Activated CD8-positive, alpha-beta memory T cell treated with anti-CD3 and anti-CD28 coated beads, Interleukin-2, amount 50 U/mL, for 24 hours (primary cell): ENCODE data around the gene ITGA3.
A peak's percentile ranks its signal among the peaks of the same experiment; 100 is the strongest.

Source experiments
- DNase-seq: peaks from one replicate; pipeline ENCODE4 v3.0.0-alpha.2; 2020; ENCODE audit errors: extremely low read depth

ITGA3 gene

GRCh38 chr17:50094753-50095619 is 39.1 kb downstream of the ITGA3 start, which contains the start of gene PDK2:
Gene PDK2 (plus strand): TSS chr17:50095351. CDS start chr17:50095436, 85 bp downstream.
- DNase-seq: peak; percentile 83

- no peak for DNase-seq
These were observed 39.7 kb downstream of the ITGA3 start for GRCh38 chr17:50095626-50096037.

GRCh38 chr17:50096092-50096491 is 40.2 kb downstream of the ITGA3 start:
- no peak for DNase-seq

GRCh38 chr17:50096758-50097157 is 40.8 kb downstream of the ITGA3 start:
- no peak for DNase-seq

- no peak for DNase-seq
These were observed 41.5 kb downstream of the ITGA3 start for GRCh38 chr17:50097455-50097854.

- no peak for DNase-seq
These were observed 42.0 kb downstream of the ITGA3 start for GRCh38 chr17:50097926-50098325.

GRCh38 chr17:50098583-50098982 is 42.7 kb downstream of the ITGA3 start:
- no peak for DNase-seq

GRCh38 chr17:50099003-50099402 is 43.1 kb downstream of the ITGA3 start:
- no peak for DNase-seq

GRCh38 chr17:50100480-50100883 is 44.6 kb downstream of the ITGA3 start:
- no peak for DNase-seq

- DNase-seq: no peak
These were observed 45.0 kb downstream of the ITGA3 start for GRCh38 chr17:50100921-50101345.

- DNase-seq: no peak
These were observed 45.6 kb downstream of the ITGA3 start for GRCh38 chr17:50101346-50102163.

- DNase-seq: no peak
These were observed 46.5 kb downstream of the ITGA3 start for GRCh38 chr17:50102164-50102991.

- DNase-seq: no peak
These were observed 47.3 kb downstream of the ITGA3 start for GRCh38 chr17:50103252-50103651.

GRCh38 chr17:50103941-50104340 is 48.0 kb downstream of the ITGA3 start:
- no peak for DNase-seq

- no peak for DNase-seq
These were observed 49.9 kb downstream of the ITGA3 start for GRCh38 chr17:50105811-50106210.

GRCh38 chr17:50106393-50107131 is 50.7 kb downstream of the ITGA3 start:
- DNase-seq: no peak

GRCh38 chr17:50107790-50108414 is 52.0 kb downstream of the ITGA3 start:
- DNase-seq: no peak

GRCh38 chr17:50108556-50108955 is 52.6 kb downstream of the ITGA3 start:
- no peak for DNase-seq

- no peak for DNase-seq
These were observed 53.3 kb downstream of the ITGA3 start for GRCh38 chr17:50109207-50109606.

- no peak for DNase-seq
These were observed 53.9 kb downstream of the ITGA3 start for GRCh38 chr17:50109785-50110184.
